Measurements from ENCODE around the gene C12orf57.
"Not testable (repeated sequence)": the region's sequence is repeated elsewhere in the genome, so short reads cannot be mapped to it uniquely, and the experiment has no call there.

The C12orf57 gene

GRCh38 chr12:6943722-6944380, at the start of gene C12orf57, which contains the start of gene RNU7-1:
Gene C12orf57, plus strand, starts transcription at chr12:6944022. Its CDS starts 100 bp downstream, at chr12:6944122.
Gene RNU7-1, plus strand, starts transcription at chr12:6943816.
- in situ Hi-C loops (cut with HindIII; ENCODE audit: low sequenced_read_pairs): no loop called here

DNA sequence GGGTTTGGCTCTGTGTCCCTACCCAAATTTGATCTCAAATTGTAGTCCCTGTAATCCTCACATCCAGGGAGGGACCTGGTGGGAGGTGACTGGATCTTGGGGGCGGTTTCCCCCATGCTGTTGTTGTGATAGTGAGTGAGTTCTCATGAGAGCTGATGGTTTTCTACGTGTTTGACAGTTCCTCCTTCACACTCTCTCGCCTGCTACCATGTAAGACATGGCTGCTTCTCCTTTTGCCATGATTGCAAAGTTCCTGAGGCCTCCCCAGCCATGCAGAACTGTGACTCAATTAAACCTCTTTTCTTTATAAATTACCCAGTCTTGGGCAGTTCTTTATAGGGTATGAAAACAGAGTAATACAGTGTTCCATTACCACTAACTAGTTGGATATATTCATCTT, 49.5 kb upstream of the C12orf57 start:
- in situ Hi-C loops (cut with HindIII; ENCODE audit: low sequenced_read_pairs): no loop called here

- in situ Hi-C loops (cut with HindIII; ENCODE audit: low sequenced_read_pairs): no loop called here
Observed at GRCh38 chr12:6896846-6897435, 46.9 kb upstream of the C12orf57 start.

DNA sequence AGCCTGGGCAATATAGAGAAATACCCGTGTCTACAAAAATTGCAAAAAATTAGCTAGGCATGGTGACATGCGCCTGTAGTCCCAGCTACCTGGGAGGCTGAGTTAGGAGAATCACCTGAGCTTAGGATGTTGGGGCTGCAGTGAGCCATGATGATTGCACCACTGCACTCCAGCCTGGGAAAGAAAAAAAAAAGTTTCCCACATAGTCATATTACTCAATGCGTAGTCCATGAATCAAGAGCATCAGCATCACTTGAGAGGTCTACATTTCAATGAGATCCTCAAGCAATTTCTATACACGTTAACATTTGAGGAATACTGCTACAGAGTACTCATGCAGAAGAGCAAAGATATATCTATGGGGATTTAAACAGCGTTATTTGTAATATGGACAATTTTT, 44.4 kb upstream of the C12orf57 start:
- in situ Hi-C loops (cut with HindIII; ENCODE audit: low sequenced_read_pairs): no loop called here

DNA sequence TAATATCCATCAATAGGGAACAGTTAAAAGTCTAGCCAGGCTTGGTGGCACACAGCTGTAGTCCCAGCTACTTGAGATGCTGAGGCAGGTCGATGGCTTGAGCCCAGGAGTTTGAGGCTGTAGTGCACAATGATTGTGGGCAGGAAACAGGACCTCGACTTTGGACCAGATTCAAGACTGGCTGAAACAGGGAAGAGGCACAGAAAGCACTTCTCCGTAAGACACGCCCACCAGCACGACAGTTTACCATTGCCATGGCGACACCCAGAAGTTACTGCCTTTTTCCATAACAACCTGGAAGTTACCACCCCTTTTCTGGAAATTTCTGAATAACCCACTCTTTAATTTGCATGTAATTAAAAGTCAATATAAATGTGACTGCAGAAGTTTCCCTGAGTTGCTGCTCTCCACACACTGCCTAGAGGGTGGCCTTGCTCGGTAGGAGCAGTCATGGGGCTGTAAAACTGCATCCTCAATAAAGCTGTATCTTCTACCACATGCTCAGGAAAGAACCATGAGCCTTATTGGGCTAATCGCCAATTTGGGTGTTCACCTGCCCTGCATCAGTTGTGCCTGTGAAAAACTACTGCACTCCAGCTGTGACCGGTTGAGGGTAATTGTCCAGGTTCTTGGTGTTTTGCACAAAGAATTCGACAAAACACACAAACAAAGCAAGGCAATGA, 43.8 kb upstream of the C12orf57 start:
- in situ Hi-C loops (cut with HindIII; ENCODE audit: low sequenced_read_pairs): no loop called here

GRCh38 chr12:6902448-6902847, 41.4 kb upstream of the C12orf57 start:
- in situ Hi-C loops (cut with HindIII; ENCODE audit: low sequenced_read_pairs): no loop called here

DNA sequence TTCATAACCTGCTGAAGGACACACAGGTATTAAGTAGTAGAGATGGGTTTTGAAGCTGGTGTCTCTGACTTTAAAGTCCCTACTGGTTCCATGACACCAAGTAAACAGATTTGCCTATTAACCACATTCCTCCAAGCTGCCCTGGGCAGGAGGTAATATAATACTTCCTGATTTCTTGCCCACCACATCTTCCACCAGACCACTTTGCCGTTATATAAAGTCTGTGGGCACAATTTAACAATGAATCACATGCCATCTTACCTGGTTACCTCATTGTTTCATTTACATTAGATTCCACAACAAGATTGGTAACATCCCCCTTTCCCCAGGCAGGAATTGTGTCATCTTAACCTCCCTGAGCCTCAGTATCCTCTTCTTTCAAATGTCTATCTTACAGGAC, 40.1 kb upstream of the C12orf57 start:
- in situ Hi-C loops (cut with HindIII; ENCODE audit: low sequenced_read_pairs): no loop called here

DNA sequence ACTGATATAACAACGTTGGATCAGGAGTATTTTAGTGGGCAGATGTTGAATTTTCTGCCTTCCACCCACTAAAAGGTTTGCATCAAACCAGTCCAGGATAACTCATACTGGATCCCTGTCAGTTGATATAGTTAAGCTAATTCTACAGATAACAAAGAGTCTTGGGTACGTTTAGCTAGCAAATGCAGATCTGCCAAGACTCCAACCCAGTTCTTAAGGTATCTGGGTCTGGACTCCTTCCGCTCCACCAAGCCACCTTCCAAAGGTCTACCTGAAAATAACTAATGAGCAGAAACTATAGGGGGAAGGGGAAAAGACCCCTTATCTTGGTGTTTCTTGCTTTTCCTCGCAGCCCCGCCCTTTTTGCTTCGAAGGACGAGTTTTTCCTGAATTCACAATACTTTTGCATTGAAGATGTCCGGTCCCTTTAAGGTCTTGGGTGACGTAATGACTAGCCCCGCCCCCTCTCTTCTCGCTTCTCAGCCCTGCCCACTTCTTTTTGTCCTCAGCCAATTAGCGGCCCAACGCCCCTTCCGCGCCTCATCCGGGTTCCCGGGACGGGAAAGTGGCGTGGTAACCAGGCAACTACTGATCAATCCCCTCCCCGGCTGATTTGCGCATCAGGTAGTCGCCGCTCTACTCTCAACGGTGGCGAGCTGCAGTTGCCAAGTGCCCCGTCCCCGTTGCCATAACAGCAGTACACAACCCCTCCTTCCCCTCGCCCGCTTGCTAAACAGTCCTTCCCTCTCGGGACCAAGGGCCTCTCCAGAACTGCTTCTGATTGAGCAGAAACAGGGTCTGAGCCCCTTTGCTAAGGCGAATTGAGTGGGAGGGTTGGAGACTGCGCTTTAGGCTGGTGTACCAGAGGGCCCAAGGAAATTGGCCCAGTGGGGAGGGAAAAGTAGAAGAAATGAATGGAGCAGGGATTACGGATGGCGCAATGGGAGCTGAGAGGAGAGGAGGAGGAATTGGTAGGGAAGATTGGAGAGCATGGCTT, 39.2 kb upstream of the C12orf57 start, which contains the start of gene LRRC23:
Gene LRRC23 (plus strand): TSS at position 543 of the 997 bp plus-strand sequence. CDS start 812 bp downstream, outside the sequence.
- in situ Hi-C loops (cut with HindIII; ENCODE audit: low sequenced_read_pairs): no loop called here

DNA sequence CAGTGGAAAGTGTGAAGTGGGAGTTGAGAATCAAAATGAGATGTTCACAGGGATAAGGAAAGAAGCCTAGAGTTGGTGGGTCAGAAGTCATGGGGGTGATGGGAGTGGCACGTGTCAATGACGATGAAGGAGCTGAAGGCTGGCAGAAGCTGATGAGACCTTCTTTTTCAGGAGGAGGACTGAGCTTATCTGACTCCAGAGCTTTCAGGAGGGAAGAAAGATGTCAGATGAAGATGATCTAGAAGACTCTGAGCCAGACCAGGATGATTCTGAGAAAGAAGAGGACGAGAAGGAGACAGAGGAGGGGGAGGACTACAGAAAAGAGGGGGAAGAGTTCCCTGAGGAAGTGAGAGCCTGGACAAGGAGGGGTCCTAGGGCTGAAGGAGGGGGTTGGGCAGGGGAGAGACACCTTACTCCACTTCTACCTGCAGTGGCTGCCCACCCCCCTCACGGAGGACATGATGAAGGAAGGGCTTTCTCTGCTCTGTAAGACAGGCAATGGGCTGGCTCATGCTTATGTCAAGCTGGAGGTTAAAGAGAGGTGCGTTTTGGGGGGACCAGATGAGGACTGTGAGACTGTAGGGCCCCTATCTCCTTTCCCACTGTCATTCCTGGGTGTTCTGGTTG, 38.3 kb upstream of the C12orf57 start:
- in situ Hi-C loops (cut with HindIII; ENCODE audit: low sequenced_read_pairs): no loop called here

GRCh38 chr12:6908141-6908540, 35.7 kb upstream of the C12orf57 start:
- in situ Hi-C loops (cut with HindIII; ENCODE audit: low sequenced_read_pairs): not testable (repeated sequence)

DNA sequence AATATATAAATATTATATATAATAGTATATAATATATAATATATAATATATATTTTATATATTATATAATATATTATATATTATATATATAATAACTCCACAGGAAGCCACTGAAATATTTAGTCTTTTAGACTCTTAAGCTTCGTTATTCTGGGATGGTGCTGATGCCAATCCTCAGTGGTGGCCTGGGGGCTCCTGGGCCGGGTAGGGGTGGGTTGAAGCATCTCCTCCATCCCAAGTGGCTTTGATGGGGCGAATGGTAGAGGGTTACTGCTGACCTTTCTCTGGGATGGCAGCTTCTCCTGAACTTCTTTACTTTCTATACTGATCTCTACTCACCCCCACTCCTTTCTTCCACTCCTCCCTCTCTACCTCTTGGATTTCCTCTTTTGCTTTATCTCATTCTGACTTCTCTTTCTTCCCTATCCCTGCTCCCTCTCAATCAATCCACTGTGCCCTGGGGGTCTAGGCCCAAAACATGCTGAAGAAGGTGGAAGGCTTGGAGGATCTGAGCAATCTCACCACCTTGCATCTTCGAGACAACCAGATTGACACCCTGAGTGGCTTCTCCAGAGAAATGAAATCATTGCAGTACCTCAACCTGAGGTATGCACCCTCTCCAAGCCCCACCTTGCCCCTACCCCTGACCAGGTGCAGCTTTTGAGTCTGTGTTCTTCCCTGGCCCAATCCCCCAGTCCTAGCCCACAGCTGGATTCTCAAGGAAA, 34.2 kb upstream of the C12orf57 start:
- in situ Hi-C loops (cut with HindIII; ENCODE audit: low sequenced_read_pairs): no loop called here

- in situ Hi-C loops (cut with HindIII; ENCODE audit: low sequenced_read_pairs): no loop called here
Observed at GRCh38 chr12:6912164-6912935, 31.5 kb upstream of the C12orf57 start.

- in situ Hi-C loops (cut with HindIII; ENCODE audit: low sequenced_read_pairs): no loop called here
Observed at GRCh38 chr12:6914246-6914946, 29.4 kb upstream of the C12orf57 start, which contains the start of gene ENO2. Gene ENO2, plus strand, starts transcription at chr12:6914580. Its CDS starts 1,253 bp downstream, at chr12:6915833.

- in situ Hi-C loops (cut with HindIII; ENCODE audit: low sequenced_read_pairs): no loop called here
Observed at GRCh38 chr12:6914947-6915788, 28.7 kb upstream of the C12orf57 start.

GRCh38 chr12:6915789-6916285, 28.0 kb upstream of the C12orf57 start:
- in situ Hi-C loops (cut with HindIII; ENCODE audit: low sequenced_read_pairs): no loop called here

- in situ Hi-C loops (cut with HindIII; ENCODE audit: low sequenced_read_pairs): no loop called here
Observed at GRCh38 chr12:6916426-6917200, 27.2 kb upstream of the C12orf57 start.

All from DLD1 (cell line).